Parathyroid adenoma (tissue), 2 donors: ENCODE measurements around the gene TAAR6.
"Not testable (repeated sequence)": the region's sequence is repeated elsewhere in the genome, so short reads cannot be mapped to it uniquely, and the experiment has no call there.

ENCODE experiments used
- H2AFZ ChIP-seq: fragments of 300-600 bp; sonication (generic); one replicate; pipeline ENCODE4 v1.7.0; 2017; ENCODE audit warnings: antibody characterized with exemption, mild to moderate bottlenecking
- H3K27ac ChIP-seq: fragments of 300-600 bp; sonication (generic); one replicate; pipeline ENCODE4 v1.7.0; 2017
- H3K27me3 ChIP-seq: fragments of 300-600 bp; sonication (generic); one replicate; pipeline ENCODE4 v1.7.0; 2017; ENCODE audit warnings: low read length; ENCODE audit not compliant: control insufficient read depth, insufficient read depth
- H3K36me3 ChIP-seq: fragments of 300-600 bp; sonication (generic); one replicate; pipeline ENCODE4 v1.7.0; 2017; ENCODE audit warnings: low read length; ENCODE audit not compliant: control insufficient read depth, insufficient read depth
- H3K4me1 ChIP-seq: fragments of 300-600 bp; sonication (generic); one replicate; pipeline ENCODE4 v1.7.0; 2017; ENCODE audit warnings: control low read depth
- H3K4me2 ChIP-seq: fragments of 300-600 bp; sonication (generic); one replicate; pipeline ENCODE4 v1.7.0; 2017; ENCODE audit warnings: low read length
- H3K4me3 ChIP-seq: fragments of 300-600 bp; sonication (generic); one replicate; pipeline ENCODE4 v1.7.0; 2017; ENCODE audit warnings: low read depth, low read length
- H3K79me2 ChIP-seq: fragments of 300-600 bp; sonication (generic); one replicate; pipeline ENCODE4 v1.7.0; 2017; ENCODE audit warnings: control low read depth
- H3K9ac ChIP-seq: fragments of 300-600 bp; sonication (generic); one replicate; pipeline ENCODE4 v1.7.0; 2017; ENCODE audit warnings: mild to moderate bottlenecking
- H3K9me3 ChIP-seq: fragments of 300-600 bp; sonication (generic); one replicate; pipeline ENCODE4 v1.7.0; 2017; ENCODE audit warnings: low read length; ENCODE audit not compliant: control insufficient read depth
- CTCF ChIP-seq: fragments of 300-600 bp; sonication (generic); IDR thresholded peaks from one replicate; pipeline ENCODE4 v1.7.0; 2017; ENCODE audit warnings: antibody characterized with exemption, mild to moderate bottlenecking
- donor health status: primary hyperparathyroidism.

The TAAR6 gene

DNA sequence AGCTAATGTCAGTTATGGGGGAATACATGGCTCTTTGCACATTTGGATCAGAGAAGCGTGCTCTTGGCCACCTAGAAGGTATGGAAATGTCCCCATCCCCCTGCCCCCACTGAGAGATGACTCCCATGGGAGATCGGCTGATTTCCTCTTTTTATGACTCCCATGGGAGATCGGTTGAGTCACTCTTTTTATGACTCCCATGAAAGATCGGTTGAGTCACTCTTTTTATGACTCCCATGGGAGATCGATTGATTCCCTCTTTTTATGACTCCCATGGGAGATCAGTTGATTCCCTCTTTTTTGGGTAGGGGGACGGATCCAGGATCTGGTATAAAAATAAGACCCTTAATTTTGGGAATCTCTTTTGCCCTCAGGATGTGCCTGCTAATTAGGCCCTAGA lies 42.3 kb upstream of the TAAR6 start:
- Histone ChIP-seq H3K4me1 (no peaks in the 10 kb centered on the region), H2AFZ (no peak overlapping the region), H3K36me3 (no peaks in the 10 kb centered on the region), H3K4me3 (no peak overlapping the region), H3K4me2 (no peak overlapping the region), H3K79me2 (no peaks in the 10 kb centered on the region), H3K27ac (no peak overlapping the region), H3K9me3 (no peaks in the 10 kb centered on the region), H3K9ac (no peak overlapping the region), H3K27me3 (no peaks in the 10 kb centered on the region)
- TF ChIP-seq CTCF, result no peak

- H3K4me3 ChIP-seq, result peak overlapping the region; percentile 19
- no peaks in the 10 kb centered on the region for H3K36me3 ChIP-seq
- no peaks in the 10 kb centered on the region for H3K4me1 ChIP-seq
- no peaks in the 10 kb centered on the region for H3K27me3 ChIP-seq
- H2AFZ ChIP-seq, result no peak overlapping the region
- H3K9me3 ChIP-seq, result no peaks in the 10 kb centered on the region
- no peak overlapping the region for H3K27ac ChIP-seq
- peak overlapping the region; percentile 34 for H3K4me2 ChIP-seq
- TF ChIP-seq CTCF, result peak; percentile 77
- H3K79me2 ChIP-seq, result no peaks in the 10 kb centered on the region
- H3K9ac ChIP-seq, result no peak overlapping the region
Observed at GRCh38 chr6:132530293-132530974, 39.7 kb upstream of the TAAR6 start.

GRCh38 chr6:132534546-132534945 lies 35.6 kb upstream of the TAAR6 start:
- H3K27ac ChIP-seq, H3K79me2 ChIP-seq, H3K9me3 ChIP-seq, H2AFZ ChIP-seq, H3K27me3 ChIP-seq, H3K4me1 ChIP-seq, H3K9ac ChIP-seq, H3K36me3 ChIP-seq, H3K4me3 ChIP-seq, H3K4me2 ChIP-seq: not testable (repeated sequence)

GRCh38 chr6:132537145-132537544 lies 33.0 kb upstream of the TAAR6 start:
- Histone ChIP-seq H3K4me3 (no peak overlapping the region), H3K4me2 (no peak overlapping the region), H3K27me3 (no peaks in the 10 kb centered on the region), H2AFZ (no peak overlapping the region), H3K79me2 (no peaks in the 10 kb centered on the region), H3K9ac (no peak overlapping the region), H3K9me3 (no peaks in the 10 kb centered on the region), H3K4me1 (no peaks in the 10 kb centered on the region), H3K27ac (no peak overlapping the region), H3K36me3 (no peaks in the 10 kb centered on the region)
- no peak for TF ChIP-seq CTCF

GRCh38 chr6:132537977-132538376 lies 32.1 kb upstream of the TAAR6 start, which contains the start of gene TAAR9:
TSS of gene TAAR9 (plus strand) at chr6:132538277. CDS start at chr6:132538290, 13 bp downstream.
- no peaks in the 10 kb centered on the region for H3K79me2 ChIP-seq
- no peak within 1 kb of the TSS for H3K9ac ChIP-seq
- H3K27ac ChIP-seq, result no peak within 1 kb of the TSS
- no peaks in the 10 kb centered on the region for H3K36me3 ChIP-seq
- no peaks in the 10 kb centered on the region for H3K9me3 ChIP-seq
- TF ChIP-seq CTCF, result no peak
- H3K4me1 ChIP-seq, result no peaks in the 10 kb centered on the region
- H2AFZ ChIP-seq, result no peak within 1 kb of the TSS
- no peak within 1 kb of the TSS for H3K4me2 ChIP-seq
- no peak within 1 kb of the TSS for H3K4me3 ChIP-seq
- no peaks in the 10 kb centered on the region for H3K27me3 ChIP-seq
